ENCODE results near the gene ERC2.

DNA sequence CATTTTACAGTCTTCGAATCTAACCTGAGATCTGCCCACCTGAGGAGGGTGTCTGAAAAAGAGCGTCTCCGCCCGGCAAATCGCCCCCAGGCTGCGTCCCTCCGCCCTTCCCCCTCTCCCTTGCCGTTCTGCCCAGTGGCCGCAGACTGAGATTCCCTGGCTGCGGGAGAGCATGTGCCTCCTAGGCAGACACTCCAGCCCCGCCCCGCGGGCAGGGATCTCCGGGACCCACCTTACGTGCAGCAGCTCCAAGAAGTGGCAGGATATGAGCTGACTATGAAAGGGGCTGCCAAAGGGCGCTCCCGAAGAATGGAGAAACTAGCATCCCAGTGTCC lies 978.5 kb downstream of the ERC2 start:
- TF ChIP-seq, protein P1, sequence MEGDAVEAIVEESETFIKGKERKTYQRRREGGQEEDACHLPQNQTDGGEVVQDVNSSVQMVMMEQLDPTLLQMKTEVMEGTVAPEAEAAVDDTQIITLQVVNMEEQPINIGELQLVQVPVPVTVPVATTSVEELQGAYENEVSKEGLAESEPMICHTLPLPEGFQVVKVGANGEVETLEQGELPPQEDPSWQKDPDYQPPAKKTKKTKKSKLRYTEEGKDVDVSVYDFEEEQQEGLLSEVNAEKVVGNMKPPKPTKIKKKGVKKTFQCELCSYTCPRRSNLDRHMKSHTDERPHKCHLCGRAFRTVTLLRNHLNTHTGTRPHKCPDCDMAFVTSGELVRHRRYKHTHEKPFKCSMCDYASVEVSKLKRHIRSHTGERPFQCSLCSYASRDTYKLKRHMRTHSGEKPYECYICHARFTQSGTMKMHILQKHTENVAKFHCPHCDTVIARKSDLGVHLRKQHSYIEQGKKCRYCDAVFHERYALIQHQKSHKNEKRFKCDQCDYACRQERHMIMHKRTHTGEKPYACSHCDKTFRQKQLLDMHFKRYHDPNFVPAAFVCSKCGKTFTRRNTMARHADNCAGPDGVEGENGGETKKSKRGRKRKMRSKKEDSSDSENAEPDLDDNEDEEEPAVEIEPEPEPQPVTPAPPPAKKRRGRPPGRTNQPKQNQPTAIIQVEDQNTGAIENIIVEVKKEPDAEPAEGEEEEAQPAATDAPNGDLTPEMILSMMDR (conservative IDR thresholded peaks at IDR 0.05; ENCODE audit: low read depth, low read length), result no peak
- no peak for TF ChIP-seq EZH2 (IDR thresholded peaks at IDR 0.05; ENCODE audit: low read length, unreplicated experiment)

All from PC-3 (cell line).